Femur (tissue), 1 donor: Measurements from ENCODE around the gene PWWP2B.
"Not testable (repeated sequence)": the region's sequence is repeated elsewhere in the genome, so short reads cannot be mapped to it uniquely, and the experiment has no call there.

Experiments used
- DNase-seq: peaks from one replicate; pipeline ENCODE4 v3.0.0-alpha.2; 2017

PWWP2B gene

DNA sequence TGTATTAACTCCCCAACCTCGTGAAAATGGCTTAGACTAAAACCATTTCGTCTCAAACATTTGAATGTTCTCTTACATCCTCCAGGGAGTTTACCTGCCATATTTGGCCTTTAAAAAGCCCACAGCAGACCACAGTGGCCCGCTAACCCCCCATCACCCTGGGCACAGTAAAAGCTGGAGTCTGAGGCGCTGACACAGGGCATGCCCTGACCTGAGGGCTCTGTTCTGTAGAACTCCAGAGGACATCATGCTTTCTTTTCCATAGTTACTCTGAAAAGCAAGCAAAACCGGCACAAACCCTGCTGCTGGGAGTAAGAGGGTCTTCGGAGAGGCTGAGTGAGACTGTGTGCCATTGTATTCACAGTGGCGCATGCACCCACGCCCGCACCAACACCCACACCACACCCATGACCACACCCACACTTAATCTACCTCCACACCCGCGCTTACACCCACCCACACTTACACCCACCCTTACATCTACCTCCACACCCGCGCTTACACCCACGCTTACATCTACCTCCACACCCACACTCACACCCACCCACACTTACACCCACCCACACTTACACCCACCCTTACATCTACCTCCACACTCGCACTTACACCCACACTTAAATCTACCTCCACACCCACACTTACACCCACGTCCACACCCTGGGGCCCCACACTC lies 32.9 kb upstream of the PWWP2B start:
- DNase-seq = no peak

DNA sequence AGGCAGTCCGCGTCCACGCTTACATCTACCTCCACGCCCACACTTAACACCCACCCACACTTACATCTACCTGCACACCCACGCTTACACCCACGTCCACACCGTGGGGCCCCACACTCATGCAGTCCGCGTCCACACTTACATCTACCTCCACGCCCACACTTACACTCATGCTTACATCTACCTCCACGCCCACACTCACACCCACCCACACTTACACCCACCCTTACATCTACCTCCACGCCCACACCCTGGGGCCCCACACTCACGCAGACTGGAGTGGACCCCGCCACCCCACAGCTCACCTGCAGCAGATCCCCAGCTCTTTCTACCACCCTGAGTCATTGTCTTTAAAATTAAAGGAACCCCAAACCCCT lies 32.4 kb upstream of the PWWP2B start:
- no peak for DNase-seq

DNA sequence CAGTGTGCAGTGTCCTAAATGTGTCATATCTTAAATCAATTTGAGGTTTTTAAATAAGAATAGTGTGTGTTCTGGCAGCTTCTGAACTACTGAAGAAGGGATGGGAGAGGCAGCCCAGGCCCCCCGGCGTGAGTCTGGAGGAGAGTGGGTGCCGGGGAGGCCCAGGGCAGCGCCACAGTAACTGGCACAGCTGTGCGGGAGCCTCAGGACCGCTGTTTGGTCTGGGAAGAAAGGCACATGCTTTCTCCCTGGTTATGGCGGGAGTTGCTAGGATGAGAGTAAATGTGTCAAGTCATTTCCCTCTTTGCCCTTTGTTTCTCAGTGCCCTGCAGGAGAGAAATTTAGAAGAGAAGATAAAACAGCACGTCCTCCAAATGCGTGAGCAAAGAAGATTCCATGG lies 31.9 kb upstream of the PWWP2B start:
- DNase-seq = no peak

DNA sequence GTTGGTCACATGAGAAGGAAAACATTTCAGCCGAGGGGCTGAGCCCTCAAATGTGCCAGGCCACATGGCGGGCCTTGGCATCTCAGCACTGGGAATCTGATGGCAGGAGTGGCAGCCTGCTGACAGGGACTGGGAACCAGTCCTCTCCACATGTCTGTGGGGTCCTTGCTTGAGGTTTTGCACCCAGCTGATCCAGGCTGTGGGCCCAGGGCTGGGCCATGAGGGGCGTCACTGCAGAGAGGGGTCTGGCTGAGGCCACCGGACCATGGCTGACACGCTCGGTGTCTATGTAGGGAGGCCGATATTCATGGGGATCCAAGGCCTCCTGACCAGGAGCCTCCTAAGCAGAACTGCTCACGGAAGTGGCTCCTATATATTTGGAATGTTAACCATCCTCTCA lies 31.0 kb upstream of the PWWP2B start:
- no peak for DNase-seq

DNA sequence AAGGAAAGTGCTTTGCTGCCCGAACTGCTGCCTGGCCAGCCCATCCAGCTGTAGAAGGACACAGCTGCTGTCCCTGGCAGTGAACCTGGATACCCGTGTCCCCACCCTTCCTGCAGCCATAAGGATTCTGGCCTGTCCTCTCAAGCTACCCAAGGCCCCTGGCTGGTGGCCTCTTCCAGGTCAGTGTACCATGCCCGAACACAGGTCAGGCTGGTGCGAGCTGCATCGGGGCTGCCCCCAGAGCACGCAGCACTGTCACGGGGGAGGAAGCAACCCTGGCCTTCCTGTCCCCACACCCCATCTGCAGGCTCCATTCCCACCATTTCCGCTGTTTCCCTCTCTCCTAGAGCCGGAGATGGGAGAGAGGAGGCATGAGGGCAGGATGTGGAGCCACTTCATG lies 30.5 kb upstream of the PWWP2B start:
- DNase-seq = no peak

DNA sequence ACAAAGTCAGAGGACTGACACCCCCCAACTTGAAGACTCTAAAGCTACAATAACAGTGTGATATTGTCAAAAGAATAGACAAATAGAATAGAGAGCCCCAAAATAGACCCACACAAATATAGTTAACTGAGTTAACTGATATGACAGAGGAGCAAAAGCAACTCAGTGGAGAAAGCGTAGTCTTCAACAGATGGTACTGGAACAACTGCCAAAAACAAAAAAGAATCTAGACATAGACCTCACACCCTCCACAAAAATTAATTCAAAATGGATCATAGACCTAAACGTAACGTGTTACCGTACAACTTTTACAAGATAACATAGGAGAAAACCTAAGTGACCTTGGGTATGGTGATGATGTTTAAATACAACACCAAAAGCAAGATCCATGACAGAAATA lies 28.6 kb upstream of the PWWP2B start:
- DNase-seq = no peak

DNA sequence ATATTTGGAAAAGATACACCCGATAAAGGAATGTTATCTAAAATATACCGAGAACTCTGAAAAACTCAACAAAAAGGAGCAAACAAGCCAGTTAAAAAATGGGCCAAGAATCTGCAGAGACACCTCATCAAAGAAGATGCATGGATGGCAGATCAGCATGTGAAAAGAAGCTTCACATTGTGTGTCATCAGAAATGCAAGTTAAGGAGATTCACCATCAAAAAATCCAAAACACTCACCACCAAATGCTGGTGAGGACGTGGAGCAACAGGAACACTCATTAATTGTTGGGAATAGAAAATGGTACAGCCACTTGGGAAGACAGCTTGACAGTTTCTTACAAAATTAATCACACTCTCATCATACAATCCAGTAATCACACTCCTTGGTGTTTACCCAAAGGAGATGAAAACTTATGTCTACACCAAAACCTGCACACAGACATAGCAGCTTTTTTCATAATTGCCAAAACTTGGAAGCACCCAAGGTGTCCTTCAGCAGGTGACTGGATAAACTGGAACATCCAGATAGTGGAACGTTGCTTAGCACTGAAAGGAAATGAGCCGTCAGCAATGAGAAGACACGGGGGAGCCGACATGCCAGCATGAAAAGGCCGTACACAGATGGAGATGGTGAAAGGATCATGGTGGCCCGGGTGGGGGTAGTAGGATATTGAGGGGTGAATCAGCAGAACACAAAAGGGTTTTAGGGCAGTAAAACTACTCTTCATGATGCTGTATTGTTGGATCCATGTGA lies 27.9 kb upstream of the PWWP2B start:
- peak; percentile 8 for DNase-seq

DNA sequence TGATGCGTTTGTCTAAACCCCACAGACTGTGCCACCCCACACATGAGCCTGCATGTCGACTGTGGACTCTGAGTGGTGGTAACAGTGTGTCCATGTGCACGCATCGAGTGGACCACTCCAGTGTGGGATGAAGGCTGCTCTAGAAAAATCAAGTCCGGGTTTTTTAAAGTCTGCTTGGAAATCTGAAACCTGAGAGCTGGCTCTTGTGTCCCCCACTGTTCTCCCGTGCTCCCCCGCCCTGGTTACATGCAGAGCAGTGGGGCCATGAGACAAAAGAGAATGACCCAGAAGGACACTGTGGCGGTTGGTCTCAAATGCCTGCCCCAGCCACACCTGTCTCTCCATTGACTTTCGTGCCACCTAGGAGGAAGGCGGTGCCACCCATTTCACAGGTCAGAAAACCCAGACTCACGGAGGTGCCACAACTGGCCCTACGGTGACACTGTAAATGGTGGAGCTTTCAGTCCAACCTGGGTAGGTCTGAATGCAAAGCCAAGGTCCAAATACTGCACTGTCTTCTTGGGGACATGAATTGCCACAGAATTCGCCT lies 27.3 kb upstream of the PWWP2B start:
- DNase-seq = no peak

DNA sequence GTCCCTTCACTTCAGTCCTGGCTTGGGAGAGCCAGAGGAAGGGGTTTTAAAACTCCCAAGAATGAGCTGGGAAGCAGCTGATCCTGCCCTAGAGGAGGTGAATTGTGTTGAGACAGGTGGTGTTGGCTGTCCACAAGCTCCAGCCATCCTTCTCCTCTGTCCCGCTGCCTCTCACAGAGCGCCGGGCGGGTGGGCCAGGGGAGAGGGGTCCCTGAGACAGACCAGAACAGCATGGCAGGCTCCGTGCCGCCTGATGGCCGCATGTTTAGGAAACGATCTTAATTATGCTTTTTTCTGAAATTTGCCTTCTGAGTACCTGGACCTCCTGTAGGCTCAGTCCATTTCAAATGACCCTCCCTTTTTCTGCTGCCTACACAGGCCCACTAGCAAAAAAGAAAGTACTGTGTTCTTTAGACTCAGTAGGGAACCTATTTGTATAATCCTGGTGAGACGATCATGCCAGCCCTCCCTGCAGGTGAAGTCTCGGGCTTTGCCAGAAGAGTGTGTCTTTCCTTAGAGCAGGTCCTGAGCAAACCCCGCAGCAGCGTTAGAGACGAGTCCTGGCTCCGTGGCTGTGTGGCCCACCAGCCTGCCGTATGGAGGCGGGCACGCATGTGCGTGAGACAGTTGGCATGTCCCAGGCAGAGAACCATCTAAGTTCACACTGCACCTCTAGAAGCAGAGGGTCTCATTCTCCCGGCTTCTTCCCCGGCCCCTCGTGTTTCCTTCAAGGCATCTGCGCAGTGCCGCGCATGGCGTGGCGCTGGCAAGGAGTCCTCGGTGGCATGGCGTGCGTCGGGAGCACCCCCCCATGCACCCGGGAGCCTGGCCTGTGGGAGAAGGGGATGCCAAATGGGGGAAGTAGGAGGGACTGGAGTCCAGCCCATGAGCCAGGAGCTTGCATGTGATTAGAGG lies 26.3 kb upstream of the PWWP2B start:
- peak; percentile 16 for DNase-seq

DNA sequence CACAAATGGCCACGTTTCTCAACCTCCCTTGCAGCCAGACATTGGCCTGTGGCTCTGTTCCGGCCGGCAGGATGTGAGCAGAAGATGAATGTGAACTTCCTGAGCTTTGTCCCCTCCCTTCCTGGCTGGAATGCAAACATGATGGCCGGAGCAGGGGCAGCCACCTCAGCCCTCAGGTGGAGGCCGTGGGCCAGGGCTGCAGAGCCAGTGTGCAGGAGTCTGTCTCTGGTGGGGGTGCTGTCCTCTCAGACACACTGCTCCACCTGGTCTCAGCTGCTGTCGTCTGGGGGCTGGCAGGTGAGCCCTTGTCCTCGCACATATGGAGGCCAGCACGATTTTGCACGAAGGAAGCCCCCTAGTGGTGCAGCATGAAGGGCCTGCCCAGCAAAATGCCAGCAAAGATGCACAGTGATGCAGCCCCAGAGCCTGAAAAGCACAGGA lies 25.3 kb upstream of the PWWP2B start:
- peak; percentile 5 for DNase-seq

DNA sequence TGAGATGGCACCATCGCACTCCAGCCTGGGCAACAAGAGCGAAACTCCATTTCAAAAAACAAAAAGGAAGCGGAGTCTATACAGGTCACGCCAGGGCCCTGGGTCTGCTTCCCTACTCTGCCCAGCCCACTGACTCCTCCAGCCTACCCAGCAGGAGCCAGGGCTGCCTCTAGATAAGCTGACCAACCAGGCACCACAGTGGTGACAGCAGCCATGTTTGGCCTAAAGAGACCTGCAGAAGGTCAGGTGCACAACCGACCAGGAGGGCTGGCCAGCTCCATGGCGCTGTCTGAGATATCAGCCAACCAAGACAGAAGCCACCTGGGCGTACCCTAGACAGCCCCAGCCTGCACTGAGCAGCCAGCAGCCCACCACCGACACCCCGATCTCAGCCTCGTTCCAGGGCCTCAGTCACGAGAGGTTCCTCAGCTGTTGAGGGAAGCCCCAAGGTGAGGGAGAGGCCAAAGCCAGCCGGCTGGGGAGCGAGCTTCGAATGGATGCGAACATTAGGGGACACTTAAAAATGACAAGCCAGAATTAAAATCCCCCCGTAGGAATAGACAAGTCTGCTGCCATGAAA lies 24.4 kb upstream of the PWWP2B start:
- peak; percentile 8 for DNase-seq

DNA sequence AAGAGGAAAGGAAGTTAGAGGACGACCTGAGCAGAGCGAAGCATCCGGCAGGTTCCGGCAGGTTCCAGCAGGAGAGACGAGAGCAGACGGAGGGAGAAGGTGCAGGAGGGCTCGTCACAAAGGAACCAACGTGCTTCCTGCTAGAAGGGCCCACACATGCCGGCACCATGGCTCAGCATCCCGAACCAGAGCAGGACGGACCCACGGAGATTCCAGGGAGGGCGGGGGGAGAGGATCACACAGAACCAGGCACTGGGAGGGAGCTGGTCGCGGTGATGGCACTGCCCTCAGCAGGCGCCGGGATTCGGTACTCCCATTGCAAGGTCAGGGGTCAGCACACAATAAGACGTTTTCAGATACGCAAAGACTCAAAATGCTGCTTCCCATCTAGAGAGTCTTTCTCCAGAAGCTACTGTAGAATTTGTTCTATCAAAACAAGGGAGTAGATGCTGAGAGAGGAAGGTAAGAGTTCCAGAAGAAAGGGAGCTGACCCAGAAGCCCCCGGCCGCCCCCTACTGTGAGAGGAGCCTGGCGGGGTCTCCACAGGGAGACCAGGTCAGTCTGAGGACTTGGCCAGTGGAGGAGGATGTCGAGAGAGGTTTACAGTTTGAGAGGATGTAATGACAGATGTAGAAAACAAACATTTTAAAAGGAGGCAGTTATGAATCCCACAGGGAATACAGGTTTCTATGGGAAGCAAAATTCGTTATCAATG lies 23.6 kb upstream of the PWWP2B start:
- DNase-seq = no peak

DNA sequence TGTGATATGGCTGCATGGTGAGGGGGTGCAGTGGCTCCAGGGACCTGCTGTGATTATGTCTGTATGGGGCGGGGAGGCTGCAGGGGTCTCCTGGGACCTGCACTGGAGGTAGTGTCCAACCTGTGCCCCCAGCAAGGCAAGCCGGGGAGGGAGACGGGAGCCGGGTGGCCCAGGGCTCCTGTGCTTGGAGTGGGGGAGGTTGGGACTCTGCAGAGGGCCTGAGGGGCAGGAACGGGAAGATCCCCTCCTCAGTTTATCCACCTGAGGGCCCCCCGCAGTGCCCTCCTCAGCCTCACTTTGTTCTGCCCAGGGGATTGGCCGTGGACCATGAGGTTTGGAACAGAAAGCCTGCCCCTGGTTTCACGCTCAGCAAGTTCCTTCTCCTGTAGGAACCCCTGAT lies 22.8 kb upstream of the PWWP2B start:
- no peak for DNase-seq

DNA sequence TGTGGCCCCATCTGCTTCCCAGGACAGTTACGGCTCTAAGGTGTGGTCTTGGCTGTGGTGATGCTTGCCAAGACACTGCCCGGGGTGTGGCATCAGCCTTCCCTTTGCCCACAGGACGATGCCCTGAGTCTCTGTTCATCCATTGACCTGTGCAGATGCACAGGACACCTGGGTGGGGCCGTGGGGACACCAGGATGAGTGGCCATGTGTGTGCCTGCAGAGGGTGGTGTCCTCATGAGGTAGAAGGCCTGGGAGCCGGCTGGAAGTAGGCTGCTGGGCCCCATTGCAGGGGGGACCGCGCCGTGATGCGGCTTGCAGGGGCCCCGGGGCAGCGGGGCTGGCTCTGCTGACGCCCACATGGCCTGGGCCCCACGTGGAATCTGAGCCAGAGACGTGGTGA lies 22.4 kb upstream of the PWWP2B start:
- DNase-seq = peak; percentile 8

DNA sequence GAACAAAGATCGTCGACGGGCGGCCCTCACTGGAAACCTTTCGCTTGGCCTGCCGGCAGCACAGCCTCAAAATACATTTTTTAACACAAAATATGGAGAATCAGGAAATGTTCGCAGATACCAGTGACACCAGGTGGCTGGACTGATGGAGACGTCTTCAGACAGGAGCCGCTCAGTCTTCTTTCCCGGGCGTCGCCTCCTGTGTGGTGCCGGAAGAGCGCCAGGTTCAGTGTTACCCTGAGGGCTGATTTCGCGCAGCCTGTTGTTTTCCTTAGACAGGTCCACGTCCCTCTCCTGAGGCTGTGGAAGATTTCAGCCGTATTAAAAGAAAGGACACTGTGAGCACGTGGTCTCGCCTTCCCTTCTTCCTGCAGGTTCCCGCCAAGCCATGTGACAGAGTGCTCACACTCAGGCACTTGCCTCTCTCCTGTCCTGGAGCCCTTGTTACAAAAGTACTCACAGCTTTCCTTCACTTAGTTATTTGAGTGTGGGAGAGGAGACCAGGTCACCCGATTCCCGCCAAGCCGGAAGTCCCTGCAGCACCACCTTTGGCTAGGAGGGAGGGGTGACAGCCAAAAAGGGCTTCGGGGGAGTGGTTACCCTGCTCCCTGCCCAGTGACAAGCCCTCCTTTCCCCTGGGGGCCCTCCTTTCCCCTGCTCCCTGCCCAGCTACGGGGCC lies 21.7 kb upstream of the PWWP2B start:
- peak; percentile 15 for DNase-seq

DNA sequence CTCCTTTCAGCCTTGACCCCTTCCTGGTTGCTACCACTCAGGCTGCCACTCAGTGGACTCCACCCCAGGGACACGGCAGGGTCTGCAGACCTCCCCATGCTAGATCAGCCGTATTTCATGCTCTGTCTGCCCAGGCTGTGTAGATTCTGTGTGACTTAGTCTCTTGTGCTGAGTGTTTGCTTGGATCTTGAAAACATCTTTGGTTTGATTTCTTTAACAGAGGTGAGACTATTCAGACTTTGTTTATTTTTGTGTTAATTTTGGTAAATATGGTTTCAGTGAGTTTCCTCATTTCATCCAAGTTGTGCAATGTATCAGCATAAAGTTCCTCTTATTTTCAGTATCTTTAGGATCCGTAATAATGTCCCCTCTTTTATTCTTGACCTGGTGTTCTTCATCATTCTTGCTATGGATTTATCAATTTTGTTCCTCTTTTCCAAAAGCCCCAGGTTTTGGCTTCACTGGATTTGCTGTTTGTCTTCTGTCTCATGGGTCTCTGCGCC lies 21.2 kb upstream of the PWWP2B start:
- no peak for DNase-seq

DNA sequence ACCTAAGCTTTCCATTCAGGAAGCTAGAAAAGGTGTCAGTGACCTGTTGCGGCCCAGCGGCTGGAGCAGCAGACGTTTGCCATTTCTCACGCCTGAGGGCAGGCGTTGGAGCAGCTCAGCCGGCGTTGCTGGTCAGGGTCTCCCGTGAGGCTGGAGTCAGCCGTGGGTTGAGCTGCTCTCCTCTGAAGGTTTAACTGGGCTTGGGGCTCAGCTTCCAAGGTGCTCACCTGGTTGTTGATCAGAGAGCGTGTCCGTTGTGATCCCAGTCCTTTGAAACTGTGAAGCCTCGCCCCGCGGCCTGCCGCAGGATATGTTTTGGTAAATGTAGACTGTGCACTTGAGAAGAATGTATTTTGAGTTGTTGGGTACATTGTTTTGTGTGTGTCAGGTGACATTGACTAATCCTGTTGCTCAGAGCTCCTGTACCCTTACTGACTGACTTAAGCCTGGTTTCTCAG lies 20.6 kb upstream of the PWWP2B start:
- DNase-seq = peak; percentile 5

DNA sequence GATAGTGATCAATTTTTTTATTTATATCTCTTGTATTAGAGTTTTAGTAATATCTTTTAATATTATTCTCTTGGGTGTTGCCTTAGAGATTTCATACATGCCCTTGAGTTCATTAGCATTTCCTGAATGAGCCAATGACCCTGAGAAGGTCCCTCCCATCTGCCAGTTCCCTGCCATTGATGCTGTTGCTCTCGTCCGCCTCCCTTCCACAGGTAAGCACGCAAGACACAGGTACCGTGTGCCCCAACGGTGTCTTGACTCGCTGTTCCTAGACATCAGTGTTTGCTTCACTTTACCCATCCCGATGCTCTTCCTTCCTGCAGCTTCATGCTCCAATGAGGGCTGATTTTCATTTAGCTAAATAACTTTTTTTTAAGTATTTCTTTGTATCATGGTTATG lies 19.7 kb upstream of the PWWP2B start:
- DNase-seq = no peak

DNA sequence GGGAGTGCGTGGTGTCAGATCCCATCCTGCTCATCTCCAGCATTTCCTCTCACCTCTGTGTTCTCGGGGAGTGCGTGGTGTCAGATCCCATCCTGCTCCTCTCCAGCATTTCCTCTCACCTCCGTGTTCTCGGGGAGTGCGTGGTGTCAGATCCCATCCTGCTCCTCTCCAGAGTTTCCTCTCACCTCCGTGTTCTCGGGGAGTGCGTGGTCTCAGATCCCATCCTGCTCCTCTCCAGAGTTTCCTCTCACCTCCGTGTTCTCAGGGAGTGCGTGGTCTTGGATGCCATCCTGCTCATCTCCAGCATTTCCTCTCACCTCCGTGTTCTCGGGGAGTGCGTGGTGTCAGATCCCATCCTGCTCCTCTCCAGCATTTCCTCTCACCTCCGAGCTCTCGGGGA lies 18.0 kb upstream of the PWWP2B start:
- DNase-seq = not testable (repeated sequence)

DNA sequence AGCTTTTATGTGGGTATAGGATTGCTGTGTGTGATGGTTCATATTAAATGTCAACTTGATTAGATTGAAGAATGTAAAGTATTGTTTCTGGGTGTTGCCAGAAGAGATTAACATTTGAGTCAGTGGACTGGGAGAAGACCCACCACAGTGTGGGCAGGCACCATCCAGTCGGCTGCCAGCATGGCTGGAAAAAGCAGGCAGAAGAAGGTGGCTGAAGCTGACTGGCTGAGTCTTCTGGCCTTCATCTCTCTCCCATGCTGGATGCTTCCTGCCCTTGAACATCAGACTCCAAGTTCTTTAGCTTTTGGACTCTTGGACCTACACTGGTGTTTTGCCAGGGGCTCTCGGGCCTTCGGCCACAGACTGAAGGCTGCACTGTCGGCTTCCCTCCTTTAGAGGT lies 16.0 kb upstream of the PWWP2B start:
- not testable (repeated sequence) for DNase-seq

DNA sequence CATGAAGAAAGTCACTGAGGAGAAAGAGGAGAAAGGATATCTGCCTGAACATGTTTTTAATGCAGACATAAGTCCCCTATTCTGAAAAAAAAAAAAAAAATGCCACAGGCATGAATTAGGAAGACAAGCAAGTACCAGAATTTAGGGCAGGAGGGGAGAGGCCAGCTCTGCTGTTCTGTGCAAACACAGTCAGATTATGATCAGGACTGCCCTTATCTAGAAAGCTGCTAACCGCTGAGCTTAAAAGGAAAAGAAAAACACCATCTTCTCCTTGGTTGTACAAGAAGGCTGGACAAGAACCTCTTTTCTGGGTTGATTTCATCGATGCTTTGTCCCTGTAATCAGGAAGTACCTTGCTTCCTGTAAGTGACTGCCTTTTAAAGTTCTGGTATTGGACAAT lies 15.3 kb upstream of the PWWP2B start:
- no peak for DNase-seq
